Coronary artery (tissue), 2 donors: ENCODE results near the gene KCNC3.

ENCODE experiments used
- DNase-seq: peaks from one replicate; pipeline ENCODE4 v3.0.0-alpha.2; 2017; ENCODE audit warnings: low spot score
- H3K27ac ChIP-seq, 2 donors: fragments of 200-600 bp; sonication (generic); one replicate each; pipeline ENCODE4 v1.5.1; 2016 to 2019
- H3K4me3 ChIP-seq: fragments of 200-600 bp; sonication (generic); 2 replicates; pipeline ENCODE4 v1.5.1; 2016; ENCODE audit warnings: mild to moderate bottlenecking, moderate library complexity
- TF ChIP-seq, protein P1 (sequence below): fragments of 200-600 bp; sonication (generic); IDR thresholded peaks from one replicate; pipeline ENCODE4 v1.5.1; 2019; ENCODE audit warnings: antibody characterized with exemption

The KCNC3 gene

DNA sequence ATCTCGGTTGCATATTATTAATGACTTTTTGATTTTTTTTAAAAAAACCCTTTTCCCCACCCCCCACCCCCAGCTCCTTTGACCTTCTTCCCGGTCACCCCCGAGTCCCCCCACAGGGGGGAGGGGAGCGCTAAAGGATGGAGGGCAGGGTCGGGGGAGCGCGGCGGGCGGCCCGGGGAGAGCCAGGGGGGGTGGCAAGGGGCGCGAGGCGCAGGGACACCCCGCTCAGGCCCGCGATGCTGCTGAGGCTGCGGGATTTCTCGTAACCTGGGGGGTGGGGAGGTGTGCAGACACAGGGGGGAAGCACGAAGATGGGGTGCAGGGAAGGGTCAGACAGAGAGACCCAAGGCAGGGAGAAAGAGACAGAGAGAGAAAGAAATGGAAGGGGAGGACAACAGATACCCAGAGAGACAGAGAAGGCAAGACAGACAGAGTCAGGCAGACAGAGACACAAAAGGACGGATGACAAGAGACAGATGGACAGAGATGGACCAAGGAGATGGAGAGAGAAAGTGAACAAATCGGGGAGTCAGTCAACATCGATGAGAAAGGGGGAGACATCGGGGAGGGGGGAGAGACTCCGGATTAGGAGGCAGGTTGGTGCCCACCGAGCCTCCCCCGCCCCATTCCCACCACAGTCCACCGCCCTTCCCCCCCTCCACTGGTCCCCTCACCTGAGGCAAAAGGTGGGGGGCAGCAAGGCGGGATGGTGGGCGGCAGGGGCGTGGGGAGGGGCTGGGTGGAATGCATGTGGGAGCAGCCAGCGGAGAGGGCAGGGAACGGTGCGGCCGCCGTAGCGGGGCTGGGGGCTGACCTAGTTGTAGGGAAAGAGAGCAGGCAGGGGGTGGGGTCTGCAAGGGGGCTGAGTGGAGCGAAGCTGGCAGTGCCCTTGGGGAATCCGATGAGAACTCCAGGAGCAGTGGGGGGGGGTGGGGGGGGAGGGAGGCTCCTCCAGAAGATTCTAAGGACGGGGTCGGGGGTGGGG, 14.2 kb downstream of the KCNC3 start:
- Histone ChIP-seq H3K4me3 (no peak overlapping the region), H3K27ac (no peak overlapping the region)
- TF ChIP-seq, protein P1, sequence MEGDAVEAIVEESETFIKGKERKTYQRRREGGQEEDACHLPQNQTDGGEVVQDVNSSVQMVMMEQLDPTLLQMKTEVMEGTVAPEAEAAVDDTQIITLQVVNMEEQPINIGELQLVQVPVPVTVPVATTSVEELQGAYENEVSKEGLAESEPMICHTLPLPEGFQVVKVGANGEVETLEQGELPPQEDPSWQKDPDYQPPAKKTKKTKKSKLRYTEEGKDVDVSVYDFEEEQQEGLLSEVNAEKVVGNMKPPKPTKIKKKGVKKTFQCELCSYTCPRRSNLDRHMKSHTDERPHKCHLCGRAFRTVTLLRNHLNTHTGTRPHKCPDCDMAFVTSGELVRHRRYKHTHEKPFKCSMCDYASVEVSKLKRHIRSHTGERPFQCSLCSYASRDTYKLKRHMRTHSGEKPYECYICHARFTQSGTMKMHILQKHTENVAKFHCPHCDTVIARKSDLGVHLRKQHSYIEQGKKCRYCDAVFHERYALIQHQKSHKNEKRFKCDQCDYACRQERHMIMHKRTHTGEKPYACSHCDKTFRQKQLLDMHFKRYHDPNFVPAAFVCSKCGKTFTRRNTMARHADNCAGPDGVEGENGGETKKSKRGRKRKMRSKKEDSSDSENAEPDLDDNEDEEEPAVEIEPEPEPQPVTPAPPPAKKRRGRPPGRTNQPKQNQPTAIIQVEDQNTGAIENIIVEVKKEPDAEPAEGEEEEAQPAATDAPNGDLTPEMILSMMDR = no peak
- no peak for DNase-seq

DNA sequence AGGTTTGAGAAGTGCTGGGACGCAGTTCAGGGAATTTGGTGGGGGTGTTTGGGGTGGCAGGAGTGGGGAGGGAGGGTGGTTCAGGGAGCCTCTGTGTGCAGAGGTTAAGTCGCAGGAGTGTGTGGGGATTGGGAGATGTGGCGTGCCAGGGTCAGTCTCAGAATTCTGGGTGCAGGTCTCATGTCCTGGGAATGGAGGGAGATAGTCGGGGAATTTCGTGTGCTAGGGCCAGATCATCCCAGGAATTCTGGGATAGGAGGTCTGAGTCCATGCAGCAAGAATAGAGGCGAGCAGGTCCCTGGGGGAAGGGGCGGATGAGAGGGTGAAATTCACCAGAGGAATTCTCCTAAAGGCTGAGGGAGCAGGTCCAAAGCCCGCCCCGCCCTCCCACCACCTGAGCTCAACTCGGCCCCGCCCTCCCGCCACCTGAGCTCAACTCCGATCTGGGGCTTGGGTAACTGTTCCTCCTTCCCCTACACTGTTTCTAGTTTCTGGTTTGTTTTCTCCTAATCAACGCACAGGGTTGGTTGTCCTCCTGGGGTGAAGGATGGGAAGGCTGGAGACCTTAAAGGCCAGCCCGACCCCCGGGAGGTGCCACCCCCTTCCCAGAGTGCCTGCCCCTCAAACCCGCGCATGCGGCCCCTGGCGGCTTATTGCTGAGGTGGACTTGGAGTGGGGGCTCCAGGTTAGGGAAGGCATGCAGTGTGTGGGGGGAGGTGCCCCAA, 15.2 kb downstream of the KCNC3 start:
- TF ChIP-seq, protein P1 = no peak
- Histone ChIP-seq H3K27ac (no peak overlapping the region), H3K4me3 (no peak overlapping the region)
- no peak for DNase-seq

DNA sequence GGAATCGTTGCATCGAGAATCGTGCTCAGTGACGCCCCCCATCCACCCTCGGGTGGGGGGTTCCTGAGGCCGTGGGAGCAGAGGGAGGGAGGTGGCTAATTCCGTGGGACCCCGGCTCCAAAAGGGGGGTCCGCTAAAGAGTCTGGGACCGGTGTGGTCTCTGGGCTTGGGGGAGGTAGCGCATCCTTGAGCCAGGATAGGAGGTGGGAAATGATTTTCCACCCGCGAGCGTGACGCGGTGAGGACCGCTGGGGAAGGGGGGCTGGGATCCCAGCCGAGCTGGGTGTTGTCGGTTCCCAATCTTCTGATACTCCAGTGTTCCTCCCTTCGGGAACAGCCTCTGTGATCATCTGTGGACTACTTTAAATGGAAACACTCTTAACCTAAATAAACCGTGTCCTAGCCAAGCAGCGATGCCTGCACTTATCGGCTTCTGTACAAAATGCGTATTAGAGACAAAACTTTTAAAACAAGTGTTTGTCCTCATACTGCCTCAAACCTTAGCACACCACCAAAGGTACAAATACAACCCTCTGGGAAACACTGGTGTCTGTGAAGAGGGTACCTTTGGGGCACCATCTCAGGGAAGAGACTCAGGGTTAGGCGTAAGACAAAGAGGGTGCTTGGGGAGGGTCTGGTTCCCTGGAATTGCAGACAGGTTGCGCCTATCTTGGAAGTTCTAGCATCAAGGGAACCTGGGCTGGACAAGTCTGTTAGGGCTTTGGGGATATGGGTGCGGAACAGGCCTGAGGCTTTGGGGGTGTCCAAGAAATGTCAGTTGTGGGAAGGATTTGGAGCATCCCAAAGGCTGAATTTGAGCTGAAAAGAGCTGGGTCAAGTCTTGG, 16.0 kb downstream of the KCNC3 start:
- DNase-seq = no peak
- H3K27ac ChIP-seq = no peak overlapping the region
- no peak overlapping the region for H3K4me3 ChIP-seq
- TF ChIP-seq, protein P1 = no peak

DNA sequence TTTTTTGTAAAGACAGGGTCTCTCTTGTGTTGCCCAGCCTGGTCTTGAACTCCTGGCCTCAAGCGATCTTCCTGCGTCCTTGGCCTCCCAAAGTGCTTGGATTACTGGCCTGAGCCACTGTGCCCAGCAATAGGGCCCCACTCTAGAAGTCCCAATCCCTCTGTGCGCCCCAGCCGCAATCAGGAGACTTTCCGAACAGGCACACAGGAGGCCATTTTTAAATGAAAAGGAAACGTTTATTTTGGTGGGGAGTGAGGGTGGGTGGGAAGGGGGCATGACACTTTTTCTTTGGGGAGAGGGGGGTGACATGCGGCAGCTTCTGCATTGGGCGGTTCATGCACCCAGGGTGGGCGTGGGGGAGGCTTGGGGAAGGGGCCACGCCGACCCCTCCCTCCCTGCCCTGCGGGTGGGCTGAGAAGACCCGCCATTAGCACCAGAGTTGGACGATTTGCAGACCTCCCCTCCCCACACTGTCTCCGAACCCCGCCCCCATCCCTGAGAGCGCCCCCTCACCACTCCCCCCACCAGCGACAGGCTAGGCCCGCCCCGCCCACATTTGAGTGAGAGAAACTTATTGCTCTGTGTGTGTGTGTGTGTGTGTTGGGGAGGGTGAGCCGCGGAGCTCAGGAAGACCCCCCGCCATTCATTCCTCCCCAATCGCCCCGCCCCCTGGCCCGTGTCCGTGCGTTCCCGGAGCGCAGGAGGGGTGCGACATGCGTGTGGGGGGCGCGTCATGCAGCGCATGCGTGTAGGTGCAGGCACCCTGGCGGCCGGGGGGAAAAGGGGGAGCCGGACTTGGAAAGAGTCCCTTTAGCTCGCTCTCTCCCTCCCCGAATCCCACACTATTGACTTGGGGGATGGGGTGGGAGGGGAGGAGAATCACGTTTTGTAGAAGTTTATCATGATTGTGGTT, 17.2 kb downstream of the KCNC3 start:
- H3K4me3 ChIP-seq = no peak overlapping the region
- TF ChIP-seq, protein P1 = no peak
- no peak for DNase-seq
- no peak overlapping the region for H3K27ac ChIP-seq

DNA sequence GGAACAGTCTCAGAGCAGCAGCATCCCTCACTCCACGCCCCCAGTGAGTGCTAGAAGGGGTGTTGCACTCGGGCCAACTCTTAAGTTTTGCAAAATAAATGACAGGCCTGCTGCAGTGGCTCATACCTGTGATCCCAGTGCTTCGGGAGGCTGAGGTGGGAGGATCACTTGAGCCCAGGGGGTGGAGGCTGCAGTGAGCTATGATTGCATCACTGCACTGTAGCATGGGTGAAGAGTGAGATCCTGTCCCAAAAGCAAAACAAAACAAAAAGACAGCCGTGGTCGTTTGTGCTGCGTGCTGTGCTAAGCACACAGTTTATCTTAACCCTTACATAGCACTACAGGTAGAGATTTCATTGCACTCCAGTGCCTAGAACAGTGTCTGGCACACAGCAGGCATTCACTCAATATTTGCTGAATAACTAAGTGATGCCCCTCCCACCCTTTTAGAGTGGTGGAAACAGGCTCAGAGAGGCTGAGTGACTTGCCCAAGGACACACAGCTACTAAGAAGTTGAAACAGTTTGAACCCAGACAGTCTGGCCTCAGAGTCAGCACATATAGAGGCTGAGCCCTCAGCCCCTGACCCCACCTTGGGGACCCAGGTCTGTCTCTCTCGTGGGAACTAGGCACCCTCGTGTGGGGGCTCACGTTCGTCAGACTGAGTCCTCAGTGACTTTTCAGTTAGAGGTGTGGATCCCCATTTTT, 18.3 kb downstream of the KCNC3 start:
- TF ChIP-seq, protein P1 = no peak
- DNase-seq = no peak
- H3K27ac ChIP-seq = no peak overlapping the region
- no peak overlapping the region for H3K4me3 ChIP-seq
